ENCODE measurements around the gene CSRNP2. TPM values are rescaled to one million over a fixed set of nuclear protein-coding genes. Genes with fewer than 3 reads are reported as not detected.

Gene CSRNP2
- total RNA-seq, 1 experiment from 2014 or later, result 33.7 TPM

DNA sequence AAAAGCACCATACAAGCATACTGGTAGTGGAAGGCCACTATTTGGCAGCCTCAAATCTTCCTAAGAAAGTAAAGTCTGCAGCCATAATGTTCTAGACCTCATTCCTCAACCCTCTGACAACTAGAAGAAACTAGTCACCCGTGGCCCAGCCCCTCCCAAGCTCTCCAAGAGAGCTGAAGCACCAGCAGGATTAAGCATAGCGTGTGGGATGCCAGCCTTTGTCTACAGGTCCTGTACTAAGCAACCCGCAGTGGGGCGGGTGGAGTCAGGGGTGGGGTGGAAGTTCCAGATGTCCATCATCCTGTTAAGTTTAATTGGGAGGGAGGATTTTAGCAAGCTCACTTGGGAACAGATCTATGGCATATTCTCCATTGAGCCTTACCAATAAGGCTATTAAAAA is 71.4 kb downstream of the CSRNP2 start (continued):
- TF ChIP-seq, protein P1, sequence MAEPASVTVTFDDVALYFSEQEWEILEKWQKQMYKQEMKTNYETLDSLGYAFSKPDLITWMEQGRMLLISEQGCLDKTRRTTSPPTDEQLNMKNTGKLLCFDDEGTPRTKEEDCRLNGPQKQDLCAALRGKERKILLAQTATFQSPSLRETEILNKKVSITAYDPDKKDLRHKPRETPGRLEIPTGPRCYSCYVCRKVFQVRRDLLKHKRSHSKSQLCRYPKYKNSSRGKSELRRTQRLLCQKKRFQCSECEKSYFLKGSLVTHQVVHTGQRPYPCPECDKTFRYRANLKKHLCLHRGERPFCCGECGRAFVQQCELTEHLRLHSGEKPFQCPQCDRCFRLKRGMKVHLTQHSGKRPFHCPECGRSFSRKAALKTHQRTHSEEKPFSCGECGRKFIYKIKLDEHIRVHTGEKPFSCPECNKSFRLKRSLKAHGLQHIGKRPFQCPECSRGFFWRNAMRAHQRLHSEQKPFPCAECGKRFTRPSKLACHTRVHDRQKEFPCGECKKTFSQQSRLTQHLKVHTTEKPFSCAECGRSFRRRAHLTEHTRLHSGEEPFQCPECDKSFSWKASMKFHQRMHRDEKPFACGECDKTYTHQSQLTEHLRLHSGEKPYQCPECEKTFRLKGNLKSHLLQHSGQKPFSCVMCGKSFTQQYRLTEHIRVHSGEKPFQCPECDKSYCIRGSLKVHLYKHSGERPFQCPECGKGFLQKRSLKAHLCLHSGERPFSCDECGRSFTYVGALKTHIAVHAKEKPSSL (CRISPR knock-in tag; conservative IDR thresholded peaks at IDR 0.05), result no peak
- TF ChIP-seq, protein P2, sequence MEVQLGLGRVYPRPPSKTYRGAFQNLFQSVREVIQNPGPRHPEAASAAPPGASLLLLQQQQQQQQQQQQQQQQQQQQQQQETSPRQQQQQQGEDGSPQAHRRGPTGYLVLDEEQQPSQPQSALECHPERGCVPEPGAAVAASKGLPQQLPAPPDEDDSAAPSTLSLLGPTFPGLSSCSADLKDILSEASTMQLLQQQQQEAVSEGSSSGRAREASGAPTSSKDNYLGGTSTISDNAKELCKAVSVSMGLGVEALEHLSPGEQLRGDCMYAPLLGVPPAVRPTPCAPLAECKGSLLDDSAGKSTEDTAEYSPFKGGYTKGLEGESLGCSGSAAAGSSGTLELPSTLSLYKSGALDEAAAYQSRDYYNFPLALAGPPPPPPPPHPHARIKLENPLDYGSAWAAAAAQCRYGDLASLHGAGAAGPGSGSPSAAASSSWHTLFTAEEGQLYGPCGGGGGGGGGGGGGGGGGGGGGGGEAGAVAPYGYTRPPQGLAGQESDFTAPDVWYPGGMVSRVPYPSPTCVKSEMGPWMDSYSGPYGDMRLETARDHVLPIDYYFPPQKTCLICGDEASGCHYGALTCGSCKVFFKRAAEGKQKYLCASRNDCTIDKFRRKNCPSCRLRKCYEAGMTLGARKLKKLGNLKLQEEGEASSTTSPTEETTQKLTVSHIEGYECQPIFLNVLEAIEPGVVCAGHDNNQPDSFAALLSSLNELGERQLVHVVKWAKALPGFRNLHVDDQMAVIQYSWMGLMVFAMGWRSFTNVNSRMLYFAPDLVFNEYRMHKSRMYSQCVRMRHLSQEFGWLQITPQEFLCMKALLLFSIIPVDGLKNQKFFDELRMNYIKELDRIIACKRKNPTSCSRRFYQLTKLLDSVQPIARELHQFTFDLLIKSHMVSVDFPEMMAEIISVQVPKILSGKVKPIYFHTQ (CRISPR knock-in tag; IDR thresholded peaks at IDR 0.05), result no peak
- no peak for TF ChIP-seq ETV6 (CRISPR knock-in tag; IDR thresholded peaks at IDR 0.05)
- TF ChIP-seq RELA (CRISPR knock-in tag; IDR thresholded peaks at IDR 0.05; ENCODE audit: borderline replicate concordance), result no peak
- TF ChIP-seq NR2C2 (CRISPR knock-in tag; IDR thresholded peaks at IDR 0.05), result no peak

Other genes with a start within 250 kb of the CSRNP2 start
- gene TMPRSS12, start 240.7 kb downstream of the CSRNP2 start, total RNA-seq (2021), result not detected in 3 replicates
- gene HIGD1C, start 131.1 kb downstream of the CSRNP2 start, total RNA-seq (2021), result not detected in 3 replicates
- 48.6 to 58.0 TPM (median 54.6 TPM) in 3 replicates for gene SLC11A2, start 57.2 kb downstream of the CSRNP2 start, total RNA-seq (2021)
- 43.3 to 45.9 TPM (median 45.8 TPM) in 3 replicates for gene LETMD1, start 35.3 kb downstream of the CSRNP2 start, total RNA-seq (2021)
- gene TFCP2, start 89.5 kb upstream of the CSRNP2 start, total RNA-seq (2021), result 35.4 to 37.8 TPM (median 37.4 TPM) in 3 replicates
- gene POU6F1, start 134.5 kb upstream of the CSRNP2 start, total RNA-seq (2021), result 10.2 to 14.5 TPM (median 11.2 TPM) in 3 replicates
- gene DAZAP2, start 155.2 kb upstream of the CSRNP2 start, total RNA-seq (2021), result 30.4 to 35.8 TPM (median 33.0 TPM) in 3 replicates
- 11.6 to 12.5 TPM (median 11.7 TPM) in 3 replicates for gene SMAGP, start 186.8 kb upstream of the CSRNP2 start, total RNA-seq (2021)
- 0.14 to 0.44 TPM (median 0.20 TPM) in 3 replicates for gene BIN2, start 240.6 kb upstream of the CSRNP2 start, total RNA-seq (2021)